ENCODE measurements around the gene BORCS6. TPM values are rescaled to one million over a fixed set of nuclear protein-coding genes. Genes with fewer than 3 reads are reported as not detected.

BORCS6 gene
- polyA plus RNA-seq, 3 donors, result 5.4 to 14.1 (median 13.9) TPM

- no peak overlapping the region for H3K4me3 ChIP-seq (replicated peaks in 1 of 3; ENCODE audit: low read depth in 2 of 3, low read length in 3 of 3)
- no peak for DNase-seq
- intact Hi-C loops (cut with micrococcal nuclease), result loop anchor here in 1 of 2 donors (1.0 kb wide), 1 partner anchor 9 kb away; no protein-coding TSS in a partner anchor
- Mint-ChIP-seq H3K27me3 (ENCODE audit: low read depth in 3 of 3) (peaks cover 0 to 14% (median 0%) of the 10 kb centered on the region in 3 donors), H3K36me3 (peaks cover 68 to 77% of the 10 kb centered on the region in 2 donors), H3K9me3 (peaks cover 0 to 4% (median 0%) of the 10 kb centered on the region in 7 donors), H3K4me1 (peaks cover 27% of the 10 kb centered on the region), H3K4me3 (no peak overlapping the region), H3K27ac (peak overlapping the region in 1 of 7 donors; percentile 35)
- no CpG with 5 or more reads among the region's 13 CpGs for WGBS (ENCODE audit: insufficient coverage)
- H3K9ac ChIP-seq (ENCODE audit: insufficient read depth, low read length, poor library complexity, severe bottlenecking), result no peak overlapping the region
- H4K20me1 ChIP-seq (ENCODE audit: insufficient read depth, low read length), result peaks cover 96% of the 10 kb centered on the region
- no peak for TF ChIP-seq CTCF (IDR thresholded peaks at IDR 0.05)
- no peak overlapping the region for H2AFZ ChIP-seq (ENCODE audit: insufficient read depth, low read depth, low read length, poor library complexity, severe bottlenecking)
- H3K9me3 ChIP-seq (replicated peaks in 1 of 2; ENCODE audit: control insufficient read depth in 1 of 2, insufficient read depth in 1 of 2, low read length in 2 of 2), result no peaks in the 10 kb centered on the region
- H3K4me2 ChIP-seq (replicated peaks; ENCODE audit: extremely low read depth, low read length, poor library complexity, severe bottlenecking), result no peak overlapping the region
- no peaks in the 10 kb centered on the region for H3K27me3 ChIP-seq (ENCODE audit: control insufficient read depth in 2 of 2, insufficient read depth in 2 of 2, low read length in 2 of 2)
- peaks cover 21 to 36% of the 10 kb centered on the region in 2 donors for H3K4me1 ChIP-seq (ENCODE audit: control insufficient read depth in 1 of 2, insufficient read depth in 2 of 2, low read length in 2 of 2)
- no peak overlapping the region for H3K27ac ChIP-seq (ENCODE audit: low read depth in 1 of 2, low read length in 2 of 2)
- peaks cover 19% of the 10 kb centered on the region for H3K79me2 ChIP-seq (ENCODE audit: insufficient read depth, low read length)
- H3K36me3 ChIP-seq (replicated peaks in 1 of 2; ENCODE audit: control insufficient read depth in 1 of 2, insufficient read depth in 2 of 2, low read length in 2 of 2), result peaks cover 67 to 72% of the 10 kb centered on the region in 2 donors
These were observed 41.4 kb downstream of the BORCS6 start for GRCh38 chr17:8148560-8148959.

- Mint-ChIP-seq H3K27me3 (ENCODE audit: low read depth in 3 of 3) (peaks cover 0 to 14% (median 0%) of the 10 kb centered on the region in 3 donors), H3K4me1 (peaks cover 20% of the 10 kb centered on the region), H3K36me3 (peaks cover 67 to 79% of the 10 kb centered on the region in 2 donors), H3K4me3 (no peak overlapping the region), H3K27ac (peak overlapping the region in 1 of 7 donors; percentile 35), H3K9me3 (no peaks in the 10 kb centered on the region)
- peaks cover 96% of the 10 kb centered on the region for H4K20me1 ChIP-seq (ENCODE audit: insufficient read depth, low read length)
- no peak for DNase-seq
- H3K9me3 ChIP-seq (replicated peaks in 1 of 2; ENCODE audit: control insufficient read depth in 1 of 2, insufficient read depth in 1 of 2, low read length in 2 of 2), result no peaks in the 10 kb centered on the region
- peaks cover 19% of the 10 kb centered on the region for H3K79me2 ChIP-seq (ENCODE audit: insufficient read depth, low read length)
- no peak overlapping the region for H2AFZ ChIP-seq (ENCODE audit: insufficient read depth, low read depth, low read length, poor library complexity, severe bottlenecking)
- no peak overlapping the region for H3K27ac ChIP-seq (ENCODE audit: low read depth in 1 of 2, low read length in 2 of 2)
- no peaks in the 10 kb centered on the region for H3K27me3 ChIP-seq (ENCODE audit: control insufficient read depth in 2 of 2, insufficient read depth in 2 of 2, low read length in 2 of 2)
- H3K9ac ChIP-seq (ENCODE audit: insufficient read depth, low read length, poor library complexity, severe bottlenecking), result no peak overlapping the region
- no peak for TF ChIP-seq CTCF (IDR thresholded peaks at IDR 0.05)
- H3K4me2 ChIP-seq (replicated peaks; ENCODE audit: extremely low read depth, low read length, poor library complexity, severe bottlenecking), result no peak overlapping the region
- intact Hi-C loops (cut with micrococcal nuclease), result loop anchor here in 1 of 2 donors (1.0 kb wide), 1 partner anchor 9 kb away; no protein-coding TSS in a partner anchor
- H3K4me3 ChIP-seq (replicated peaks in 1 of 3; ENCODE audit: low read depth in 2 of 3, low read length in 3 of 3), result no peak overlapping the region
- peaks cover 72 to 79% of the 10 kb centered on the region in 2 donors for H3K36me3 ChIP-seq (replicated peaks in 1 of 2; ENCODE audit: control insufficient read depth in 1 of 2, insufficient read depth in 2 of 2, low read length in 2 of 2)
- WGBS (ENCODE audit: insufficient coverage), result 95% methylated on average over 12 of the region's 13 CpGs
- peaks cover 14 to 29% of the 10 kb centered on the region in 2 donors for H3K4me1 ChIP-seq (ENCODE audit: control insufficient read depth in 1 of 2, insufficient read depth in 2 of 2, low read length in 2 of 2)
These were observed 42.1 kb downstream of the BORCS6 start for GRCh38 chr17:8147805-8148404.
